Stimulated activated naive B cell treated with anti-CD40 and anti-IgM and Interleukin-4, amounts not matched to agents 10 μg/mL and 1 μg/mL and 100 μg/mL, for 72 hours (primary cell): ENCODE data around the gene TMEM207.

ENCODE experiments used
- ATAC-seq, 2 donors: fragments of 150-1000 bp; cut with Tn5 transposase; replicated peaks; 2 replicates each; pipeline ENCODE4 v1.10.0; 2021; ENCODE audit warnings: moderate library complexity in 1 of 2
- DNase-seq: peaks from one replicate; pipeline ENCODE4 v3.0.0; 2021
- H3K27ac Mint-ChIP-seq: one replicate; pipeline ENCODE4 v1.8.0; 2022; ENCODE audit warnings: mild to moderate bottlenecking, mixed read lengths
- H3K27me3 Mint-ChIP-seq, 2 donors: one replicate each; pipeline ENCODE4 v1.8.0; 2022; ENCODE audit warnings: mixed read lengths in 2 of 2
- H3K36me3 Mint-ChIP-seq, 2 donors: one replicate each; pipeline ENCODE4 v1.8.0; 2022; ENCODE audit warnings: mixed read lengths in 2 of 2, mild to moderate bottlenecking in 1 of 2
- H3K4me1 Mint-ChIP-seq, 2 donors: one replicate each; pipeline ENCODE4 v1.8.0; 2022; ENCODE audit warnings: mixed read lengths in 2 of 2, mild to moderate bottlenecking in 1 of 2
- H3K4me3 Mint-ChIP-seq, 2 donors: one replicate each; pipeline ENCODE4 v1.8.0; 2022; ENCODE audit warnings: mild to moderate bottlenecking in 2 of 2, mixed read lengths in 2 of 2, moderate library complexity in 1 of 2
- H3K9me3 Mint-ChIP-seq, 2 donors: one replicate each; pipeline ENCODE4 v1.8.0; 2022; ENCODE audit warnings: mixed read lengths in 2 of 2, mild to moderate bottlenecking in 1 of 2

TMEM207 gene

DNA sequence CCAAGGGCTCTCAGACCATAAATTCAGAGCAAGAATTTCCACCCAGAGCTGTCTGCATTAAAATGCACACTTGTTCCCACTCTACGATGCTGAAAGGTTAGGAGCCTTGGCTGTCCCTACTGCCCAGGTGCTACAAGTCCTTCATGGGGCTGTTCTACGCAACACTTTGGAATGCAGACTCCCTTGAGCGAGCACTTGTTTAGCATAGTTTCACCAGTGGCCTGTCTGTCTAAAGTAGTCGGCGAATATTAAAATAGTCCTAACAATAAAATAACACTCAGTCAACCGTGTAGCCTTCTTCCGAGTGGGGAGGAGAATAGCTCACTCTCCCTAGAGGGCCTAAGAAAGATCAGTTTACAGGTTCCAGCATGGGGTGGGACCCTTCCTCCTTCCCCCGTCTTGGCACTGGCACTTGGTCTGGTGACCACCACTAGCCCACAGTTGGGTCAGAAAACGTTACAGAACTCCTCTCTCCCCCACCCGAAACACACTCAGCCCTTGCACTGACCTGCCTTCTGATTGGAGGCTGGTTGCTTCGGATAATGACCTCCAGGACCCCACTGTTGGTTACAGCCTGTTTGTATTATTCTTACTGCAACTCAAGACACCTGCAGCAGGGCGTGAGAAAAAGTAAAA, 62.0 kb downstream of the TMEM207 start, which contains the start of gene CLDN16:
TSS of gene CLDN16 (plus strand) at position 586 of the 636 bp plus-strand sequence. CDS start 167 bp downstream, outside the sequence.
- DNase-seq (no peak), ATAC-seq (no peak)
- no peaks in the 10 kb centered on the region for H3K9me3 Mint-ChIP-seq
- no peaks in the 10 kb centered on the region for H3K36me3 Mint-ChIP-seq
- H3K4me3 Mint-ChIP-seq: no peak within 1 kb of the TSS
- H3K27ac Mint-ChIP-seq: no peak within 1 kb of the TSS
- no peaks in the 10 kb centered on the region for H3K4me1 Mint-ChIP-seq
- no peaks in the 10 kb centered on the region for H3K27me3 Mint-ChIP-seq

DNA sequence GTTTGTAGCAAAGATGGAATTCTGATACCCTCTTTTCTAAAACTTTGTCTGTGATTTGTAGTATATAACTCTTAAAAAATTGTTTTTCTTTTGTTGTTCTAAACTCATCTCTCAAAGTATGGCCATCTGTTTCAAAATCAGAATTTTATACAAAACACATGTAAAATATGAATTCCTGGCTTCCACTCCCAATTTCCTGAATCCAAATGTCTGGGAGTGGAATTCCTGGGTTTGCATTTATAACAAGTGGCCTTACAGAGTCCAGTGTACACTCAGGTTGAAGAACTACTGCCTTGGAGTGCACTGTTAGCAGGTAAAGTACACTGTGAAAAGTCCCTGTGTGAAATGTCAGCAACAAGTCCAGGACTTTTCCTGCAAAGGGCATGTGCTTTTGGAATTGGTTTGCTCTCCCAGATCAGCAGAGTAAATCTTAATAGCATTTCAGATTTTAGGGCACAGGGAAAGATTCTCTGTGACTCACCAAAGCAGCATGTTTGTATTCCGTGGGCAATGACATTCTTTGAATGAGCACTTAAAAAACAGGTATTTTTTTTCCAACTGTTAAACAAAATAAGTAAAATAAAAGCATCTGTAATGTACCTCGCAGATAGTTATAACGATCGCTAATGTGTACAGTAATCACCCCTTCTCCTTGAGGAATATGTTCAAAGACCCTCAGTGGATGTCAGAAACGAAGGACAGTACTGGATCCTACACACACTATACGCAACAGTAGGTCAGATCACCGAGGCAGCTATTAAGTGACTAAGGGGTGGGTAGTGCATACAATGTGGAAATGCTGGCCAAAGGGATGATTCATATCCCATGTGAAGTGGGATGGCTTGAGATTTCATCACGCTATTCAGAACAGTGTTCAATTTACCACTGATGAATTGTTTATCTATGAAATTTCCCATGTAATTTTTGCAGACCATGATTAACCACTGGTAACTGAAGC, 63.7 kb downstream of the TMEM207 start:
- H3K36me3 Mint-ChIP-seq: no peaks in the 10 kb centered on the region
- DNase-seq (no peak), ATAC-seq (no peak)
- H3K4me3 Mint-ChIP-seq: no peak overlapping the region
- H3K27ac Mint-ChIP-seq: no peak overlapping the region
- H3K9me3 Mint-ChIP-seq: no peaks in the 10 kb centered on the region
- no peaks in the 10 kb centered on the region for H3K27me3 Mint-ChIP-seq
- no peaks in the 10 kb centered on the region for H3K4me1 Mint-ChIP-seq

DNA sequence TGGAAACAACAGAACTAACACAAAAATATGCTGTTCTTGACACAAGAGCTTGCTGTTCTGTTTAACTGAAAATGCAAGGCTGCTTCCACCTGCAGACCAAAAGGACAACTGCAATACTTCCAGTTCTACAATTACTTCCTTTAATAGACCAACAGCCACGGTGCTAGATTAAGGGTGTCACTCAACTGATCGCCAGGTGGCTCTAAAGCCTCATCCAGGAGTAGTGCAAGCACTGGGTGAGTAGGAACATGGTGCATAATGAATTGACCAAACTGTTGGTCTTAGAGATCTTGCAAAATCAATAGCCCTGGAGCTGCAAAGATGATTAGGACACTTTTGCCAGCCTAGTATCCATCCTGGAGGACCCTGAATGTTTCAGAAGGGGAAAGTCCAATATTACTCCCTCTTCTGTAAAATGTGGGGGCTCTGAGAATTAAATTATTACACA, 65.4 kb downstream of the TMEM207 start:
- no peak overlapping the region for H3K27ac Mint-ChIP-seq
- no peaks in the 10 kb centered on the region for H3K9me3 Mint-ChIP-seq
- ATAC-seq (peak; percentile 75 to 78), DNase-seq (no peak)
- H3K27me3 Mint-ChIP-seq: no peaks in the 10 kb centered on the region
- no peaks in the 10 kb centered on the region for H3K4me1 Mint-ChIP-seq
- no peaks in the 10 kb centered on the region for H3K36me3 Mint-ChIP-seq
- H3K4me3 Mint-ChIP-seq: no peak overlapping the region

DNA sequence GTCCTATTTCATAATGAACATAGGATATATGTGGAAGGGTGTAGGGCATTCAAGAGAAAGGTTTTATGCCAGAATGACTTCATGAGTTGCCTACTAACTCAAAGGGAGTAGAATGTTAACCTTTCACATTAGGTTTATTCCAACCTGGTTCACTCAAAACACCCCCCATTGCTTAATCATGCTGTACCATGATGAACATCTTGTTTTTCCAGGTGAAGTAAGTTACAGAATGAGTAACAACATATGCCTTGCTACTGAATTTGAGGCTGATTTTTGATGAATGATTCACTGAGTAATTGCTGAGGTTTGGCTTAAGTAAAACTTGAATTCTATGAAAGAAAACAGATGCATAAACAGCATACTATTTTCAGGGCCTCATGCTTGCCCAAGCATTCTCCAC, 67.6 kb downstream of the TMEM207 start:
- no peak for DNase-seq
- Mint-ChIP-seq H3K27ac (no peak overlapping the region), H3K4me1 (no peaks in the 10 kb centered on the region), H3K4me3 (no peak overlapping the region), H3K36me3 (no peaks in the 10 kb centered on the region), H3K9me3 (no peaks in the 10 kb centered on the region), H3K27me3 (no peaks in the 10 kb centered on the region)
- no peak for ATAC-seq

DNA sequence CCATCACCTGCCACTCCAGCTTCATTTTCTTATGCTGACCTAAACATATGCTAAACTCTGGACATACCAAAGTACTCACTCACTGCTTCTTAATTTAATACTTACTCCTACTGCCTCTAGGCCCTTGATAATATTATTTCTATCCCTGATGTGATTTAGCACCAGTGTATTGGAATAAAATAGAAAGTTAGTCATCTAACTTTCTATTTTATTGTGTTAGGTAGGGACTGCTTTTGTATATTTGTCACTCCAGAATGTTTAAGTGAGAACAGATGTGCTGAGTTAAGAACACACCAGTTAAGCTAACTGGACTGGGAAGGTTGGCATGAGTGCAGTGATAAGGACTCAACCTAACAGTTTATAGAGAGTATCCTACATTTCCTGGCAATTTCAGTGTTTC, 68.3 kb downstream of the TMEM207 start:
- H3K9me3 Mint-ChIP-seq: no peaks in the 10 kb centered on the region
- ATAC-seq: no peak
- no peak for DNase-seq
- no peaks in the 10 kb centered on the region for H3K27me3 Mint-ChIP-seq
- no peak overlapping the region for H3K27ac Mint-ChIP-seq
- no peaks in the 10 kb centered on the region for H3K36me3 Mint-ChIP-seq
- no peaks in the 10 kb centered on the region for H3K4me1 Mint-ChIP-seq
- H3K4me3 Mint-ChIP-seq: no peak overlapping the region

DNA sequence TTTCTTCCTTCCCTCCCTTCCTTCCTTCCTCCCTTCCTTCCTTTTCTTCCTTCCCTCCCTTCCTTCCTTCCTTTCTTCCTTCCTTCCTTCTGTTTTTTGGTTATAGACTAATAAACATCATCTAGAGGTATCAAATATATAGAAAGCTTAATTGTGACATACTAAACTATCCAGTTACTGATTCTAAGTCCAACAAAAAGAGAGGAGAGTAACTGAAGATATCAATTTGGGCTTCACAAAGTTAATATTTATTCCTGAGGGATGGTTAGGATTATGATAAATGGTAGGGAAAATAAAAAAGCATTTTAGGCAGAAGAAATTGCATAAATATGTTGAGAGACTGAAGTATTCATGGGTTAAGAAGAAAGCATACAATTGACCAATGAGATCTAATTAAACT, 69.5 kb downstream of the TMEM207 start:
- H3K27ac Mint-ChIP-seq: no peak overlapping the region
- no peaks in the 10 kb centered on the region for H3K9me3 Mint-ChIP-seq
- H3K27me3 Mint-ChIP-seq: no peaks in the 10 kb centered on the region
- no peaks in the 10 kb centered on the region for H3K4me1 Mint-ChIP-seq
- no peak overlapping the region for H3K4me3 Mint-ChIP-seq
- no peaks in the 10 kb centered on the region for H3K36me3 Mint-ChIP-seq
- no peak for ATAC-seq
- no peak for DNase-seq
